ENCODE measurements around the gene HOXB5. TPM values are rescaled to one million over a fixed set of nuclear protein-coding genes. Genes with fewer than 3 reads are reported as not detected.

HOXB5 gene
- total RNA-seq, 1 donor from 2014 or later: not detected

- Histone ChIP-seq H3K36me3 (ENCODE audit: control insufficient read depth in 3 of 3, insufficient read depth in 3 of 3, low read length in 3 of 3) (no peaks in the 10 kb centered on the region), H3K9ac (ENCODE audit: low read depth in 1 of 3, low read length in 3 of 3) (no peak overlapping the region), H3K4me3 (ENCODE audit: low read length in 3 of 3) (no peak overlapping the region), H3K9me3 (ENCODE audit: control insufficient read depth in 3 of 3, low read length in 3 of 3) (no peaks in the 10 kb centered on the region), H3K27ac (ENCODE audit: low read depth, low read length) (no peak overlapping the region), H3K4me1 (ENCODE audit: control insufficient read depth in 3 of 3, insufficient read depth in 3 of 3, low read length in 3 of 3) (peaks cover 12 to 15% (median 13%) of the 10 kb centered on the region in 3 donors), H3K27me3 (ENCODE audit: control insufficient read depth in 3 of 3, insufficient read depth in 3 of 3, low read length in 3 of 3) (peaks cover 96 to 99% (median 97%) of the 10 kb centered on the region in 3 donors)
These were observed 35.3 kb upstream of the HOXB5 start for GRCh38 chr17:48628649-48629410.

GRCh38 chr17:48627623-48628521 is 34.3 kb upstream of the HOXB5 start:
- peaks cover 12 to 15% (median 13%) of the 10 kb centered on the region in 3 donors for H3K4me1 ChIP-seq (ENCODE audit: control insufficient read depth in 3 of 3, insufficient read depth in 3 of 3, low read length in 3 of 3)
- no peak overlapping the region for H3K4me3 ChIP-seq (ENCODE audit: low read length in 3 of 3)
- no peaks in the 10 kb centered on the region for H3K36me3 ChIP-seq (ENCODE audit: control insufficient read depth in 3 of 3, insufficient read depth in 3 of 3, low read length in 3 of 3)
- no peak overlapping the region for H3K9ac ChIP-seq (ENCODE audit: low read depth in 1 of 3, low read length in 3 of 3)
- H3K27ac ChIP-seq (ENCODE audit: low read depth, low read length): no peak overlapping the region
- H3K9me3 ChIP-seq (ENCODE audit: control insufficient read depth in 3 of 3, low read length in 3 of 3): no peaks in the 10 kb centered on the region
- peaks cover 96 to 99% (median 97%) of the 10 kb centered on the region in 3 donors for H3K27me3 ChIP-seq (ENCODE audit: control insufficient read depth in 3 of 3, insufficient read depth in 3 of 3, low read length in 3 of 3)

GRCh38 chr17:48627118-48627597 is 33.6 kb upstream of the HOXB5 start:
- H3K9ac ChIP-seq (ENCODE audit: low read depth in 1 of 3, low read length in 3 of 3): no peak overlapping the region
- H3K36me3 ChIP-seq (ENCODE audit: control insufficient read depth in 3 of 3, insufficient read depth in 3 of 3, low read length in 3 of 3): no peaks in the 10 kb centered on the region
- H3K27ac ChIP-seq (ENCODE audit: low read depth, low read length): no peak overlapping the region
- no peak overlapping the region for H3K4me3 ChIP-seq (ENCODE audit: low read length in 3 of 3)
- H3K9me3 ChIP-seq (ENCODE audit: control insufficient read depth in 3 of 3, low read length in 3 of 3): no peaks in the 10 kb centered on the region
- H3K4me1 ChIP-seq (ENCODE audit: control insufficient read depth in 3 of 3, insufficient read depth in 3 of 3, low read length in 3 of 3): peaks cover 12 to 15% (median 13%) of the 10 kb centered on the region in 3 donors
- peaks cover 96 to 99% (median 97%) of the 10 kb centered on the region in 3 donors for H3K27me3 ChIP-seq (ENCODE audit: control insufficient read depth in 3 of 3, insufficient read depth in 3 of 3, low read length in 3 of 3)

GRCh38 chr17:48626245-48627117 is 32.9 kb upstream of the HOXB5 start, which contains the start of gene HOXB9:
TSS of gene HOXB9 (minus strand) at chr17:48626358. CDS start at chr17:48626269, 89 bp downstream.
- no peaks in the 10 kb centered on the region for H3K36me3 ChIP-seq (ENCODE audit: control insufficient read depth in 3 of 3, insufficient read depth in 3 of 3, low read length in 3 of 3)
- peak within 1 kb of the TSS; percentile 43 to 57 (median 49) for H3K4me3 ChIP-seq (ENCODE audit: low read length in 3 of 3)
- no peaks in the 10 kb centered on the region for H3K9me3 ChIP-seq (ENCODE audit: control insufficient read depth in 3 of 3, low read length in 3 of 3)
- peaks cover 12 to 15% (median 13%) of the 10 kb centered on the region in 3 donors for H3K4me1 ChIP-seq (ENCODE audit: control insufficient read depth in 3 of 3, insufficient read depth in 3 of 3, low read length in 3 of 3)
- no peak within 1 kb of the TSS for H3K27ac ChIP-seq (ENCODE audit: low read depth, low read length)
- peak within 1 kb of the TSS in 2 of 3 donors; percentile 40 to 42 for H3K9ac ChIP-seq (ENCODE audit: low read depth in 1 of 3, low read length in 3 of 3)
- H3K27me3 ChIP-seq (ENCODE audit: control insufficient read depth in 3 of 3, insufficient read depth in 3 of 3, low read length in 3 of 3): peaks cover 96 to 99% (median 97%) of the 10 kb centered on the region in 3 donors

- Histone ChIP-seq H3K9ac (ENCODE audit: low read depth in 1 of 3, low read length in 3 of 3) (peak overlapping the region in 1 of 3 donors; percentile 42), H3K27ac (ENCODE audit: low read depth, low read length) (no peak overlapping the region), H3K27me3 (ENCODE audit: control insufficient read depth in 3 of 3, insufficient read depth in 3 of 3, low read length in 3 of 3) (peaks cover 95 to 98% (median 96%) of the 10 kb centered on the region in 3 donors)
These were observed 32.1 kb upstream of the HOXB5 start for GRCh38 chr17:48625495-48626244.

GRCh38 chr17:48624544-48625494 is 31.2 kb upstream of the HOXB5 start:
- Histone ChIP-seq H3K9me3 (ENCODE audit: control insufficient read depth in 3 of 3, low read length in 3 of 3) (no peaks in the 10 kb centered on the region), H3K27me3 (ENCODE audit: control insufficient read depth in 3 of 3, insufficient read depth in 3 of 3, low read length in 3 of 3) (peaks cover 95 to 97% (median 96%) of the 10 kb centered on the region in 3 donors)

More at GRCh38 chr17:48625495-48626244, 32.1 kb upstream of the HOXB5 start:
- no peaks in the 10 kb centered on the region for H3K9me3 ChIP-seq (ENCODE audit: control insufficient read depth in 3 of 3, low read length in 3 of 3)
- peaks cover 12 to 15% (median 13%) of the 10 kb centered on the region in 3 donors for H3K4me1 ChIP-seq (ENCODE audit: control insufficient read depth in 3 of 3, insufficient read depth in 3 of 3, low read length in 3 of 3)
- peak overlapping the region; percentile 43 to 57 (median 49) for H3K4me3 ChIP-seq (ENCODE audit: low read length in 3 of 3)
- no peaks in the 10 kb centered on the region for H3K36me3 ChIP-seq (ENCODE audit: control insufficient read depth in 3 of 3, insufficient read depth in 3 of 3, low read length in 3 of 3)

GRCh38 chr17:48624118-48624517 is 30.5 kb upstream of the HOXB5 start:
- H3K9me3 ChIP-seq (ENCODE audit: control insufficient read depth in 3 of 3, low read length in 3 of 3): no peaks in the 10 kb centered on the region
- H3K4me3 ChIP-seq (ENCODE audit: low read length in 3 of 3): no peak overlapping the region
- H3K36me3 ChIP-seq (ENCODE audit: control insufficient read depth in 3 of 3, insufficient read depth in 3 of 3, low read length in 3 of 3): no peaks in the 10 kb centered on the region
- H3K27ac ChIP-seq (ENCODE audit: low read depth, low read length): no peak overlapping the region
- peaks cover 12 to 15% (median 13%) of the 10 kb centered on the region in 3 donors for H3K4me1 ChIP-seq (ENCODE audit: control insufficient read depth in 3 of 3, insufficient read depth in 3 of 3, low read length in 3 of 3)
- peaks cover 95 to 97% (median 95%) of the 10 kb centered on the region in 3 donors for H3K27me3 ChIP-seq (ENCODE audit: control insufficient read depth in 3 of 3, insufficient read depth in 3 of 3, low read length in 3 of 3)
- H3K9ac ChIP-seq (ENCODE audit: low read depth in 1 of 3, low read length in 3 of 3): no peak overlapping the region

More at GRCh38 chr17:48624544-48625494, 31.2 kb upstream of the HOXB5 start:
- no peaks in the 10 kb centered on the region for H3K36me3 ChIP-seq (ENCODE audit: control insufficient read depth in 3 of 3, insufficient read depth in 3 of 3, low read length in 3 of 3)
- H3K4me1 ChIP-seq (ENCODE audit: control insufficient read depth in 3 of 3, insufficient read depth in 3 of 3, low read length in 3 of 3): peaks cover 12 to 15% (median 13%) of the 10 kb centered on the region in 3 donors
- H3K9ac ChIP-seq (ENCODE audit: low read depth in 1 of 3, low read length in 3 of 3): peak overlapping the region in 2 of 3 donors; percentile 40 to 42
- H3K4me3 ChIP-seq (ENCODE audit: low read length in 3 of 3): peak overlapping the region; percentile 35 to 57 (median 43)
- H3K27ac ChIP-seq (ENCODE audit: low read depth, low read length): no peak overlapping the region

- H3K27ac ChIP-seq (ENCODE audit: low read depth, low read length): no peak overlapping the region
These were observed 30.0 kb upstream of the HOXB5 start for GRCh38 chr17:48623583-48623982.

More at GRCh38 chr17:48623583-48623982, 30.0 kb upstream of the HOXB5 start:
- H3K27me3 ChIP-seq (ENCODE audit: control insufficient read depth in 3 of 3, insufficient read depth in 3 of 3, low read length in 3 of 3): peaks cover 94 to 97% (median 94%) of the 10 kb centered on the region in 3 donors
- no peak overlapping the region for H3K4me3 ChIP-seq (ENCODE audit: low read length in 3 of 3)
- H3K9ac ChIP-seq (ENCODE audit: low read depth in 1 of 3, low read length in 3 of 3): no peak overlapping the region
- no peaks in the 10 kb centered on the region for H3K36me3 ChIP-seq (ENCODE audit: control insufficient read depth in 3 of 3, insufficient read depth in 3 of 3, low read length in 3 of 3)
- H3K9me3 ChIP-seq (ENCODE audit: control insufficient read depth in 3 of 3, low read length in 3 of 3): no peaks in the 10 kb centered on the region
- peaks cover 12 to 17% (median 15%) of the 10 kb centered on the region in 3 donors for H3K4me1 ChIP-seq (ENCODE audit: control insufficient read depth in 3 of 3, insufficient read depth in 3 of 3, low read length in 3 of 3)

Data from skeletal muscle tissue (tissue), 4 donors.